ENCODE data around the gene C17orf67. TPM values are rescaled to one million over a fixed set of nuclear protein-coding genes. Genes with fewer than 3 reads are reported as not detected.
A peak's percentile ranks its signal among the peaks of the same experiment; 100 is the strongest.

C17orf67 gene
- total and polyA plus RNA-seq, 4 donors, result 0.19 to 1.4 (median 0.78) TPM

- H3K27ac ChIP-seq (ENCODE audit: low read depth in 1 of 2, low read length in 2 of 2), result no peak overlapping the region
- DNase-seq (ENCODE audit: low spot score), result peak; percentile 49
- TF ChIP-seq CTCF (IDR thresholded peaks at IDR 0.05; ENCODE audit: low read depth, low read length, missing input control), result no peak
- no peaks in the 10 kb centered on the region for H3K27me3 ChIP-seq (ENCODE audit: control insufficient read depth in 4 of 4, insufficient read depth in 4 of 4, low read length in 3 of 4)
- H3K36me3 ChIP-seq (ENCODE audit: control insufficient read depth in 4 of 4, insufficient read depth in 3 of 4, low read depth in 1 of 4, low read length in 3 of 4), result no peaks in the 10 kb centered on the region
- no peaks in the 10 kb centered on the region for H3K4me1 ChIP-seq (ENCODE audit: control insufficient read depth in 4 of 4, insufficient read depth in 4 of 4, low read length in 3 of 4)
- no peak overlapping the region for H3K9ac ChIP-seq (ENCODE audit: low read depth in 1 of 2, low read length in 2 of 2)
- 59% methylated on average over 3 of the region's 3 CpGs for WGBS
- no peaks in the 10 kb centered on the region for H3K9me3 ChIP-seq (ENCODE audit: control insufficient read depth in 4 of 4, low read length in 3 of 4)
- no peak overlapping the region for H3K4me3 ChIP-seq (ENCODE audit: low read depth in 1 of 3, low read length in 3 of 3)
Measured at GRCh38 chr17:56773124-56773523, 60.6 kb downstream of the C17orf67 start.

DNA sequence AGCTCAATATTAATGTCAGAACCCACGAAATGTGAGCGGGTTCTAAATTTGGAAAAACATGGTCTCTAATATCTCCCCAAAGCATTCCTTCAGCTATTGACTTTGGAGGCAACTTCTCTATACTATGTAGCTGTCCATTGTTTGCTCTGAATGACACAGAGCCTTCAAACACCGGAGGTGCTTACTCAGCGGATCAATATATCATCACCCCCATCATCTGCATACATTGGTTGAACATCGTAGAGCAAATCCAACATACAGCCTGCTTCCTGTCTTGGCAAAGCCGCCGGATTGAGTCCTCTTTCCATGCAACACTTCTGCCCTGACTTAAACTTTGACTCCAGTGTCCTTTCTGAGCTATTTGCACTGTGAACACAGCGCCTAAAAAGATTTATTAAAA, 61.3 kb downstream of the C17orf67 start:
- no peaks in the 10 kb centered on the region for H3K9me3 ChIP-seq (ENCODE audit: control insufficient read depth in 4 of 4, low read length in 3 of 4)
- no peaks in the 10 kb centered on the region for H3K36me3 ChIP-seq (ENCODE audit: control insufficient read depth in 4 of 4, insufficient read depth in 3 of 4, low read depth in 1 of 4, low read length in 3 of 4)
- no peak overlapping the region for H3K27ac ChIP-seq (ENCODE audit: low read depth in 1 of 2, low read length in 2 of 2)
- H3K9ac ChIP-seq (ENCODE audit: low read depth in 1 of 2, low read length in 2 of 2), result no peak overlapping the region
- TF ChIP-seq RXRA (IDR thresholded peaks at IDR 0.05) (peak; percentile 13 to 46), MAX (IDR thresholded peaks at IDR 0.05) (no peak), TAF1 (conservative IDR thresholded peaks at IDR 0.05) (no peak), CTCF (IDR thresholded peaks at IDR 0.05; ENCODE audit: low read depth, low read length, missing input control) (no peak), GABPA (IDR thresholded peaks at IDR 0.05 in 1 of 2, conservative IDR thresholded peaks at IDR 0.05 in 1 of 2) (no peak), NR2F2 (IDR thresholded peaks at IDR 0.05) (peak; percentile 15), HNF4A (conservative IDR thresholded peaks at IDR 0.05) (no peak), RAD21 (IDR thresholded peaks at IDR 0.05) (no peak), FOXA2 (IDR thresholded peaks at IDR 0.05) (no peak), ZBTB33 (IDR thresholded peaks at IDR 0.05) (no peak), EGR1 (IDR thresholded peaks at IDR 0.05; ENCODE audit: low read depth in 2 of 2) (no peak), HNF4G (IDR thresholded peaks at IDR 0.05) (no peak), JUND (IDR thresholded peaks at IDR 0.05) (no peak), FOXA1 (IDR thresholded peaks at IDR 0.05) (no peak), YY1 (IDR thresholded peaks at IDR 0.05) (no peak)
- TF ChIP-seq, protein P1, sequence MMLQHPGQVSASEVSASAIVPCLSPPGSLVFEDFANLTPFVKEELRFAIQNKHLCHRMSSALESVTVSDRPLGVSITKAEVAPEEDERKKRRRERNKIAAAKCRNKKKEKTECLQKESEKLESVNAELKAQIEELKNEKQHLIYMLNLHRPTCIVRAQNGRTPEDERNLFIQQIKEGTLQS (IDR thresholded peaks at IDR 0.05), result no peak
- TF ChIP-seq, protein P2, sequence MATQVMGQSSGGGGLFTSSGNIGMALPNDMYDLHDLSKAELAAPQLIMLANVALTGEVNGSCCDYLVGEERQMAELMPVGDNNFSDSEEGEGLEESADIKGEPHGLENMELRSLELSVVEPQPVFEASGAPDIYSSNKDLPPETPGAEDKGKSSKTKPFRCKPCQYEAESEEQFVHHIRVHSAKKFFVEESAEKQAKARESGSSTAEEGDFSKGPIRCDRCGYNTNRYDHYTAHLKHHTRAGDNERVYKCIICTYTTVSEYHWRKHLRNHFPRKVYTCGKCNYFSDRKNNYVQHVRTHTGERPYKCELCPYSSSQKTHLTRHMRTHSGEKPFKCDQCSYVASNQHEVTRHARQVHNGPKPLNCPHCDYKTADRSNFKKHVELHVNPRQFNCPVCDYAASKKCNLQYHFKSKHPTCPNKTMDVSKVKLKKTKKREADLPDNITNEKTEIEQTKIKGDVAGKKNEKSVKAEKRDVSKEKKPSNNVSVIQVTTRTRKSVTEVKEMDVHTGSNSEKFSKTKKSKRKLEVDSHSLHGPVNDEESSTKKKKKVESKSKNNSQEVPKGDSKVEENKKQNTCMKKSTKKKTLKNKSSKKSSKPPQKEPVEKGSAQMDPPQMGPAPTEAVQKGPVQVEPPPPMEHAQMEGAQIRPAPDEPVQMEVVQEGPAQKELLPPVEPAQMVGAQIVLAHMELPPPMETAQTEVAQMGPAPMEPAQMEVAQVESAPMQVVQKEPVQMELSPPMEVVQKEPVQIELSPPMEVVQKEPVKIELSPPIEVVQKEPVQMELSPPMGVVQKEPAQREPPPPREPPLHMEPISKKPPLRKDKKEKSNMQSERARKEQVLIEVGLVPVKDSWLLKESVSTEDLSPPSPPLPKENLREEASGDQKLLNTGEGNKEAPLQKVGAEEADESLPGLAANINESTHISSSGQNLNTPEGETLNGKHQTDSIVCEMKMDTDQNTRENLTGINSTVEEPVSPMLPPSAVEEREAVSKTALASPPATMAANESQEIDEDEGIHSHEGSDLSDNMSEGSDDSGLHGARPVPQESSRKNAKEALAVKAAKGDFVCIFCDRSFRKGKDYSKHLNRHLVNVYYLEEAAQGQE (IDR thresholded peaks at IDR 0.05), result no peak
- no peaks in the 10 kb centered on the region for H3K27me3 ChIP-seq (ENCODE audit: control insufficient read depth in 4 of 4, insufficient read depth in 4 of 4, low read length in 3 of 4)
- 26% methylated on average over 8 of the region's 8 CpGs for WGBS
- H3K4me1 ChIP-seq (ENCODE audit: control insufficient read depth in 4 of 4, insufficient read depth in 4 of 4, low read length in 3 of 4), result no peaks in the 10 kb centered on the region
- no peak overlapping the region for H3K4me3 ChIP-seq (ENCODE audit: low read depth in 1 of 3, low read length in 3 of 3)
- no peak for DNase-seq (ENCODE audit: low spot score)
